Measurements from ENCODE around the gene CLPTM1L.

Gene CLPTM1L

DNA sequence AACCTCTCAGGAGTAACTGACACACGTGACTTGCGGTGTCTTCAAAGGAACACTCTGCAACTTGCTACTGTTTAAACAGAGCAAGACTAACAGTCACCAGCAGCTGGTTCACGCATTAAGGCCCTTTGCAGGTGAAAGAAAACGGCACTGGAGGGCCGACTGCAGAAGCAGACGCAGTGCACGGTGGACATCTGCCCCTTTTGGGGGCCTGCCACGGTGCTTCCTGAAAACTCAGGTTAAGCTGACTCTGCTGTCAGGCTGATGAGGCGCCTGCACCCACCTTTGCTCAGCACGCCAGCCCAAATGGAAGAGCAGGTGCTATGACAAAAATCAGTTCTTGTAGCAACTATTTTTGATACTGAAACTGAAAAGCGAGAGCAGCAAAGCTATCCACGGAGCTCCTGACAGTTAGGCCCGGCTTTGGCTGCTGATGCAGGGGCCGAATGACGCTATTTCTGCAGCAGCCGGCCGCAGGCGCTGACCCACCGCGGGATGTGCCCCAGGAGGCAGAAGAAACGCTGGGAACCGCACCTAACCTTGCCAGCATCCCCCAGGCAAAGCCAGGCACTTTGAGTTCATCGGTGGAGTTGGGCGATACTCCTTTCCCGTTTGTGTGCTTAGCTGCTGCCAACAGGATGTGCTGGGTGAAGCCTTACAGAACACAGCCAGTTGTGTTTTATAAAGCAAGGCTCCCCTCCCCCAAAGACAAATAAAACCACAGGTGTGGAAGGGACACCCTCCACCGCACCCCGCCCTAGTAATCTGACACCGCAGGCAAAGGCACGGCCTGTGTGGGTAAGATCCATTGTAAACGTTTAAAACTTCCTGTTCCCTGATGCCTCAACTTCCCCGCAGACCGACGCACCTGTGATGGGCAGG is 29.0 kb downstream of the CLPTM1L start:
- DNase-seq (ENCODE audit: low read depth in 4 of 4, low spot score in 1 of 4), result peak in 1 of 4 experiments; percentile 19

DNA sequence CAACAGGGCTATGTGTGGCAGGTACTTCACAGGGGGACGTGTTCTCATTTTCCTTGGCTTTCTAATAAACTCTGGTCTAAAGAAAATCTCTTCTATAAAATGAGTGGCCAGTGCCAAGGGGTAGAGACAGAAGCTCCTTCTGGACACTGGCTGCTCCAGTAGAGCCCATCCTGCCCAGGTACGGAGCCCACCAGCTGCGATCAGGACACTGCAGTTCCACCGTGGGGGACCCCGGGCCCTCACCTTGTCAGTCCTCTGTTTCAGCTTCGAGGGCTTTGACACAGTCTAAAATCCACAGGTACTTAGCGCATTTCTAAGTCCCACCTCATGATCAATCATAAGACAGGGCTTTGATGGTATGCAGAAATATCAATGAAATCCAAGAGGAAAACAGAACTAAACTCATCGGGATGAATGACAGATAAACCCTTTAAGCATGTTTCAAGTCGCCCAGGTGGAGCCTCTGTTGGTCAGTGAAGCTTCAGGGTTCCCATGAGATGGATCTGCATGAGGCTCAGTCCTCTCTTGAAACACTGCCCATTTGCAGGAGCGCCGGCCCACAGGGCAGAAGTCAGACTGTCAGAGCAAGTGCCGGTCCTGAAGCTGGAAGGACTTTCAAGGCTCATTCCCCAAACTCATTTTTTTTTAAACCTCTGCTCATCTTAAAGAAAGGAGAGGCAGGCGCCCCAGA is 29.7 kb downstream of the CLPTM1L start:
- no peak for DNase-seq (ENCODE audit: low read depth in 4 of 4, low spot score in 1 of 4)

DNA sequence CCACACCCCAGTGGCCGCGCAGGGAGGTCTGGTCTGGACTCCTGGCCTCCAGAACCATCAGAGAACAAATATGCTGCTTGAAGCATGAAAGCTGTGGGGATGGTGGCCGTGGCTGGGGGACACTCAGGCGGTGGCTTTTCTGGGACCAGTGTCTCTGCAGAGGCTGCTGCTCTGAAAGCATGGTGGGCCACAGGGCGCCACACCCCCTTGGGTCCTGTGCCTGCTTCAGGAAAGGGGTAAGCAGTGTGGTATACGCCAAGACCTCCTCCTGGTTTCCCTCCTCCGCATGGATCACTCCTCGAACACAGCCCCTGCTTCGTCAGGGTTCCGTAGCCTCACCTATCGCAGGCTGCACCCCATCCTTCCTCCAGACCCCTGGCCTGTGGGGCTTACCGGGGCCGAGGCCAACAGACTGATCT is 30.3 kb downstream of the CLPTM1L start:
- no peak for DNase-seq (ENCODE audit: low read depth in 4 of 4, low spot score in 1 of 4)

DNA sequence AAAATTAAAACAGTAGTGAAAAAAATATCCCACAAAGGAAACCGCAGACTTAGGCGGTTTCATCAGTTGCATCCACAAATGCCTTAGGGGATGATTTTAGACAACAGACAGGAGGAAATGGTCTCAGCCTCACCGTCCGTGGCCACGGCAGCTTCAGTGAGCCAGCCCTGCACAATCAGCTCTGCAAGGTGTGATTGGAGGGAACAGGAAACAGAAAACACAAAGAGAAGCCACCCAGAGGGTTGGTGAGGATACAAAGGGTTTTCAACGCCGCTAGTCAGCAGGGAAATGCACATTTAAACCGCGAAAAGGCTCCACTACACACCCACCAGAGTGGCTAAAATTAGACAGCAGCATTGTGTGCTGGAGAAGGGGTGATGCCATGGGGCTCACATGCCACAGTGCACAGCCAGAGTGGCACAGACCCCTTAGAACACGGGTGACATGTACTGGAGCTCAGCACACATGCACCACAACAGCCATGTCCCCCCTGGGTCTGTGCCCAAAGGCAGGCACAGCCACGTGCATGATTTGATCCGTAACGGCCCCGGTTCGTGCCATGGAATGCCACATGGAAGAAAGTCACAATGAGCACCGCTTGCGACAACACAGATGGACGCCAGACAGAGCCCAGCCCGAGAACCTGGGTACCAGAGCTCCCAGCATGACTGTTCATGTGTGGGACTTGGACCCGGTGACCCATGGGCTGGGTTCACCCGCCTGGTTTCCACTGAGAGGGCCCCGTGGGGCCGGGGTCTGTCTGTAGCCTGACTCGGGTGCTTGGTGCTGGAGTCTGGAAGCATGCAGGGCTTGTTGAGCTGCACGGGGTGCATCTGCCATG is 31.7 kb downstream of the CLPTM1L start:
- no peak for DNase-seq (ENCODE audit: low read depth in 4 of 4, low spot score in 1 of 4)

DNA sequence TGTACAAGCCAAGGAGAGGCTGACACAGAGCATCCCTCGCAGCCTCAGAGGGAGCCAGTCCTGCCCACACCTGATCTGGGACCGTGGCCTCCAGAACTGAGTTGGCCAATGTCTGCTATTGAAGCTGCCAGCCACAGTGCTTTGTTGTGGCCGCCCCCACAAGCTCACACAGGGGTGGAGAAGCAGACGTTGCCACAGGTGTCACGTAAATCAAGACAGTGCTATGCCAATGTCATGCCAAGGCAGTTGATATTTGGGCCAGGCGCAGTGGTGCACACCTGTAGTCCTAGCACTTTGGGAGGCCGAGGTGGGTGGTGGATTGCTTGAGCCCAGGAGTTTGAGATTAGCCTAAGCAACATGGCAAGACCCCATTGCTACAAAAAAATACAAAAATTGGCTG is 32.7 kb downstream of the CLPTM1L start:
- no peak for DNase-seq (ENCODE audit: low read depth in 4 of 4, low spot score in 1 of 4)

DNA sequence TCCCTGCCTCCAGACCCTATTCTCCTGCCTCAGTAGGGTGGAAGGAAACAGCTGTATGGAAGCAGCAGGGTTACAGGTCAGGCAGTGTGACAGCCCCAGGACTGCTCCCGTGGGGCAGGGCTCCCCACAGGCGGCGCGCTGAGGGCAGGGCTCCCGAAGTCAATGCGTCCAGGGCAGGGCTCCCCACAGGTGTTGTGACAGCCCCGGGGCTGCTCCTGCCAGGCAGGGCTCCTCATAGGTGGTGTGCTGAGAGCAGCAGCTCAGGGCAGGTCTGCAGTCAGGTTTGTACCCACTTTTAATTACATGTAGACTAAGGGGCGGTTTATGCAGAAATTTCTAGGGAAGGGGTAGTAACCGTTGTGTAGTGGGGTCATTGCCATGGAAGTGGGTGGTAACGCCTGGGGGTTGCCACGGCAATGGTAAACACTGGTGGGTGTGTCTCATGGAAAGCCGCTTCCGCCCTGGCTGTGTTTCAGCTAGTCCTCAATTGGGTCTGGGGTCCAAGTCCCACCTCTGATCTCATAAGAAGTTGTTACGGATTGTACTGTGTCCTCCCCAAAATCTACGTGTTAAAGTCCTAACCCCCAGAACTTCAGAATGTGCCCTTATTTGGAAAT is 33.4 kb downstream of the CLPTM1L start:
- no peak for DNase-seq (ENCODE audit: low read depth in 4 of 4, low spot score in 1 of 4)

DNA sequence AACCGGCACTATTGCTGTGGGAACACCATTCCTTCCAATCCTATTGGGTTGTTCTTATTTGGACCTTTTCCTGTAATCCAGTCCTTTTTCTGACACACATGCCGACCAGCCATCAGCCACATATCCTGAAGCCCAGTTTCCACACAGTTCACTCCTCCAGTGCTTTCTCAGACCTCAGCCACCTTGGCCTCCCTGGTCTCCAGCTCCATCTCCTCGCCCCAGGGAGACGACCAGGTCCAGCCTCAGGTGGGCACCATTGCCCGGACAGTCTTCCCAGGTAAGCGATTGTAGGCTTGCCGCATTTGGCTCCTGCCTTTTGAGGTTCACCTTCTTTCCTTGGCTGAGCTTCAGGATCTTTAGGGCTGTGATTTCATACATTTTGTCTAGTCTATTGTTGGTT is 34.8 kb downstream of the CLPTM1L start:
- no peak for DNase-seq (ENCODE audit: low read depth in 4 of 4, low spot score in 1 of 4)

DNA sequence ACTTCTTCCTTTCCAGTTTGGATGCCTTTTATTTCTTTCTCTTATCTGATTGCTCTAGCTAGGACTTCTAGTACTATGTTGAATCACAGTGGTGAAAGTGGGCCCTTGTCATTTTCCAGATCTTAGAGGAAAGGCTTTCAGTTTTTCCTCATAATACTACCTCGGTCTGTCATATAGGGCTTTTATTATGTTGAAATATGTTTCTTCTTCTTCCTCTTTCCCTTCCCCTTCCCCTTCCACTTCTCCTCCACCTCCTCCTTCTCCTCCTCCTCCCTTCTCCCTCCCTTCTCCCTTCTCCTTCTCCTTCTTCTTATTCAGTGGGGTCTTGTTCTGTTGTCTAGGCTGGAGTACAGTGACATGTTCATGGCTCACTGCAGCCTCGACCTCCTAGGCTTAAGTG is 40.9 kb downstream of the CLPTM1L start:
- DNase-seq (ENCODE audit: low read depth in 4 of 4, low spot score in 1 of 4), result no peak

DNA sequence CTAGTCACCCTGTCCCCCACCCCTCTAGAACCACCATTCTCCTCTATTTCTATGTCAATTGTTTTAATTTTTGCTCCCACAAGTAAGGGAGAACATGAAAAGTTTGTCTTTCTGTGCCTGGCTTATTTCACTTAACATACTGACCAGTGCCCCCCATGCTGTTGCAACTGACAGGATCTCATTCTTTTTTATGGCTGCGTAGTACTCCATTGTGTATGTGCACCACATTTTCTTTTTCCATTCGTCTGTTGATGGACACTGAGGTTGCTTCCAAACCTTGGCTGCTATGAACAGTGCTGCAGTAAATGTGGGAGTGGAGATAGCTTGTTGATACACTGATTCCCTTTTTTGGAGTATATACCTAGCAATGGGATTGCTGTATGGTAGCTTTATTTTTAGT is 42.6 kb downstream of the CLPTM1L start:
- DNase-seq (ENCODE audit: low read depth in 4 of 4, low spot score in 1 of 4), result no peak

DNA sequence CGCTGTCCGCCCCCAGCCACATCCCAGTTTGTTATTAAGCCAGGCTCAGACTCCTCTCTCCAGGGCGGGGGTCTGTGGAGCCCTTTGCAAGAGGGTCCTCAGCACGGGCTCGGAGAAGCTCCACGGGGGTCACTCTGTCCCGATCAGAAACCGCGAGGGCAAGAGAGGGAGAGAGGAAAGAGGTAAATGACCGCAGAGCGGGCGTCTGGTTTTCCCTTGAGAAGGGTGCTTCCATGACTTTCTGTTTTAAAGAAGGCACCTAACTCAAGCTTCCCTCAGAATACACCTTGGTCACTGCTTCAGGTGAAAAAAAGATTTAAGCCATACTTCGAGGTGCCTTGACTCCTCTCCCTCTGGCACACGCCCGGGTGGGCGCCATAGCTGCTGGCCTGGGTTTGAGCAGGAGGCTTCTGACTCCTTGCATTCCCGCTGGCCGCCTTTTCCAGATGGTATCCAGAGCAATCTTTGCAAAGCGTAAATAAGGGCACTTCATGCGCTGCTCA is 44.3 kb downstream of the CLPTM1L start:
- DNase-seq (ENCODE audit: low read depth in 4 of 4, low spot score in 1 of 4), result no peak

DNA sequence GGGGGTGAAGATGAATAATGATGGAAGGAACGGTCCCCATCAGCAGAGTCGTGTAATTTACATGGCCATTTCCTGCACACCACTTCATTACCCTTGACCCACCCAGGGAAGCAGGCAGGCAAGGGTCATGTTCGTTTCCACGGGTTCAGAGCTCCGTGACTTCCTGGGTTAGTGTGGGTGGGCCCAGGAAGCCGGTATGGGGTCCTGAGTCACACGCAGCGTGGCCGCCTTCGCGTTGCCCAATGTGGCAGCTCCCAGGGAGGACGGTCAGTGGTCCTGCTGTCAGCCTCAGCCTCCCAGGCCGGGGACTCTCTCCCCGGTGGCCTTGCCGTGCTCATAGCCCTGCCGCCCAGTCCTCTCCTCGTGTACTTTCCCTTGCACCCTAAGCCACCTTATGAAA is 44.9 kb downstream of the CLPTM1L start:
- no peak for DNase-seq (ENCODE audit: low read depth in 4 of 4, low spot score in 1 of 4)

DNA sequence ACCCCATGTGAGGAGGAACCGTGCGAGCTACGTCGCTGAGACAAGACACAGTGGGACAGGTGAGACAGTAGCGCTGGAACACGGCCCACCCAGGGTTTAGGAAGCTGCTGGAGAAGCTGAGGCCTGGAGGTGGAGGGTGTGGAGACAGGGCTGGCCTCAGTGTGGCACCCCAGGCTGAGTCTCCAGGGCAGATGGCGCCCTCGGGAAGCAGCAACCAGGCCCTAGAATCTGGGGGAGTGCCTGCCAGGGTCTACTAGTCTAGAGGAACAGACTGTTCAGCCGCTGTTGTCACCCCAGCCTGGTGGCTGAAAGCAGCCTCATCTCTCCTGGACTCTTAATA is 45.4 kb downstream of the CLPTM1L start:
- no peak for DNase-seq (ENCODE audit: low read depth in 4 of 4, low spot score in 1 of 4)

DNA sequence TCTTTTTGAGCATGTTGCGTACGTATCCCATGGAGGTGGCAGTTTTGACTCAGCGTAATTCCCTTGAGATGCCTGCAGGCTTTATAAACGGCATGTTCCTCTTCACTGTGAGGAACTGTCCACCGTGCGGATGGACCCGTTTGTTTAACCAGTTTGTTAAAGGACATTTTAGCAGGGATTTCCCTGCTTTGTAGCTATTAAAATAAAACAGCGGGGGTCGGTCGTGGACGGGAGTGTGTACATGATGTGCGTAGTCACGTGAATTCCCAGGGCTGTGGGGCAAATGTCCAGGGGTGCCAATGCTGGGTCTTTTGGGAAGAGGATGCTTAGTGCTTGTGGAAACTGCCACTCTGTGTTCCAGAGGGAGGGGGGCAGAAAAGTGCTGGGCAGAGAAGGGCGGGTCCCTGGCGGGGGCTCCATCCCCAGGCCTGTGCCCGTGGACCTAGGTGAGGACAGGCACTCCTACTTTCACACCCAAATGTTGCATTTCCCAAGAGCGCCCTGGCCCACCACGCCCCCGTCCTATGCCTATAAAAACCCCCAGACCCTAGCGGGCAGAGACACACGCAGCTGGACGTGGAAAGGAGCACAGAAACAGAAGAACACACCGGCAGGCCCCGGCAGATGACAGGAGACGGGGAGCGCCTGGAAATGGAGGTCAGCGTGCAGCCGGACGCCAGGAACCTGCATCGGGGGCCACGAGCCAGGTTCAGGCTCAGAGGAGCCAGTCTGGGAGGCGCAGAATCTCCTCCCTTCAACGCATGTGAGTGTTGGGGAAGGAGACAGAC is 46.0 kb downstream of the CLPTM1L start:
- DNase-seq (ENCODE audit: low read depth in 4 of 4, low spot score in 1 of 4), result no peak

DNA sequence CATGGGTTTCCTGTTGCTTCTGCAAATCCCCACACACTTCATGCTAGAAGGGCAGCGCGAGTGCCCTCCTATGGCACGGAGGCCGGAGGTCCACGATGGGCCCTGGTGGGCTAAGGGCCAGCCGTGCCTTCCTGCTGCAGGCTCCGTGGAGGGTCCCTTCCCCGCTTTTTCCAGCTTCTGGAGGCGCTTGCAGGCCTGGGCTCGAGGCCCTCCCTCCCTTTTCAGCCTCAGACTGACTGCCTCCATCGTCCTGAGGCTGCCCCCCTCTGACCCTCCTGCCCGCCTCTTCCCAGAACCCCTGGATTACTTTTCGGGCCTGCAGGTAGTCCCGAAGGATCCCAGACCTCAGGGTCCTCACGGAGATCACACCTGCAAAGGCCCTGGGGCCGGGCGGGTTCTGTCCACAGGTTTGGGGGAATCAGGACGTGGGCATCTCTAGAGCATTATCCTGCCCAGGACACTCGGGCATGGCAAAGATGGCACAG is 46.8 kb downstream of the CLPTM1L start:
- no peak for DNase-seq (ENCODE audit: low read depth in 4 of 4, low spot score in 1 of 4)

DNA sequence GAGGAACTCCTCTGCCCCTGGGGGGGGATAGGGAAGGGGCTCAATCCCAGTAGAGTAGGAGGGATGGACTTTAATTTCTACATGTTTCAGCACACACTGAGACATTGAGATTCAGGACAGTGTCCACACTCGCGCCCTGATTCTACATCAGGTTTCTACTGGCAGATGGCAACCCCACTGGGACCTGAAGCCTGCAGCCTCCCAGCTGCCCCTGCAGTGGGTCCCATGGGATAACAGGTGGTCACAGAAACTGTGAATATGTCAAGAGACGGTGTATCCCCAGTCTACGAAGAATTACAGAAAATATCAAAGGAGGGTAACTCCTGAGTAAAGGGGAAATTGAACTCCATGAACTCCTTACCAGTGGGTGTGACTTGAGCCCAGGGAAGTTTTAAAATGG is 47.7 kb downstream of the CLPTM1L start:
- DNase-seq (ENCODE audit: low read depth in 4 of 4, low spot score in 1 of 4), result no peak

DNA sequence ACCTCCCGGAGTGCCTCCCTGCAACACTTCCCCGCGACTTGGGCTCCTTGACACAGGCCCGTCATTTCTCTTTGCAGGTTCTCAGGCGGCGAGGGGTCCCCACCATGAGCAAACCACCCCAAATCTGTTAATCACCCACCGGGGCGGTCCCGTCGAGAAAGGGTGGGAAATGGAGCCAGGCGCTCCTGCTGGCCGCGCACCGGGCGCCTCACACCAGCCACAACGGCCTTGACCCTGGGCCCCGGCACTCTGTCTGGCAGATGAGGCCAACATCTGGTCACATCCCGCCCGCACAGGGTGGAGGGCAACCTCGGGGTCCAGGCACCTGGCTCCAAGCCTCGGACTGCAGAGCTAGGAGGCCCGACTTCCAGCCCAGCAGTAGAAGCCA is 49.3 kb downstream of the CLPTM1L start:
- DNase-seq (ENCODE audit: low read depth in 4 of 4, low spot score in 1 of 4), result no peak

DNA sequence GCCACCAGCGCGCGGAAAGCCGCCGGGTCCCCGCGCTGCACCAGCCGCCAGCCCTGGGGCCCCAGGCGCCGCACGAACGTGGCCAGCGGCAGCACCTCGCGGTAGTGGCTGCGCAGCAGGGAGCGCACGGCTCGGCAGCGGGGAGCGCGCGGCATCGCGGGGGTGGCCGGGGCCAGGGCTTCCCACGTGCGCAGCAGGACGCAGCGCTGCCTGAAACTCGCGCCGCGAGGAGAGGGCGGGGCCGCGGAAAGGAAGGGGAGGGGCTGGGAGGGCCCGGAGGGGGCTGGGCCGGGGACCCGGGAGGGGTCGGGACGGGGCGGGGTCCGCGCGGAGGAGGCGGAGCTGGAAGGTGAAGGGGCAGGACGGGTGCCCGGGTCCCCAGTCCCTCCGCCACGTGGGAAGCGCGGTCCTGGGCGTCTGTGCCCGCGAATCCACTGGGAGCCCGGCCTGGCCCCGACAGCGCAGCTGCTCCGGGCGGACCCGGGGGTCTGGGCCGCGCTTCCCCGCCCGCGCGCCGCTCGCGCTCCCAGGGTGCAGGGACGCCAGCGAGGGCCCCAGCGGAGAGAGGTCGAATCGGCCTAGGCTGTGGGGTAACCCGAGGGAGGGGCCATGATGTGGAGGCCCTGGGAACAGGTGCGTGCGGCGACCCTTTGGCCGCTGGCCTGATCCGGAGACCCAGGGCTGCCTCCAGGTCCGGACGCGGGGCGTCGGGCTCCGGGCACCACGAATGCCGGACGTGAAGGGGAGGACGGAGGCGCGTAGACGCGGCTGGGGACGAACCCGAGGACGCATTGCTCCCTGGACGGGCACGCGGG is 49.9 kb downstream of the CLPTM1L start, which contains the start of gene TERT:
Gene TERT (minus strand): TSS at position 234 of the 815 bp plus-strand sequence. CDS start 79 bp downstream, at position 155.
- DNase-seq (ENCODE audit: low read depth in 4 of 4, low spot score in 1 of 4), result peak; percentile 59 to 87 (median 86)

DNA sequence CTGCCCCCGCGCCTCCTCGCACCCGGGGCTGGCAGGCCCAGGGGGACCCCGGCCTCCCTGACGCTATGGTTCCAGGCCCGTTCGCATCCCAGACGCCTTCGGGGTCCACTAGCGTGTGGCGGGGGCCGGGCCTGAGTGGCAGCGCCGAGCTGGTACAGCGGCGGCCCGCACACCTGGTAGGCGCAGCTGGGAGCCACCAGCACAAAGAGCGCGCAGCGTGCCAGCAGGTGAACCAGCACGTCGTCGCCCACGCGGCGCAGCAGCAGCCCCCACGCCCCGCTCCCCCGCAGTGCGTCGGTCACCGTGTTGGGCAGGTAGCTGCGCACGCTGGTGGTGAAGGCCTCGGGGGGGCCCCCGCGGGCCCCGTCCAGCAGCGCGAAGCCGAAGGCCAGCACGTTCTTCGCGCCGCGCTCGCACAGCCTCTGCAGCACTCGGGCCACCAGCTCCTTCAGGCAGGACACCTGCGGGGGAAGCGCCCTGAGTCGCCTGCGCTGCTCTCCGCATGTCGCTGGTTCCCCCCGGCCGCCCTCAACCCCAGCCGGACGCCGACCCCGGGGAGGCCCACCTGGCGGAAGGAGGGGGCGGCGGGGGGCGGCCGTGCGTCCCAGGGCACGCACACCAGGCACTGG is 50.6 kb downstream of the CLPTM1L start:
- DNase-seq (ENCODE audit: low read depth in 4 of 4, low spot score in 1 of 4), result no peak

Measured in stimulated activated CD4-positive, alpha-beta T cell treated with anti-CD3 and anti-CD28 coated beads, Interleukin-1b, Interleukin-23, amount 100 ng/mL, for 24 hours (primary cell).